Mucosa of descending colon (tissue), 3 donors: ENCODE results near the gene AGBL2. TPM values are rescaled to one million over a fixed set of nuclear protein-coding genes. Genes with fewer than 3 reads are reported as not detected.
"Not testable (repeated sequence)": the region's sequence is repeated elsewhere in the genome, so short reads cannot be mapped to it uniquely, and the experiment has no call there.

ENCODE experiments used
- ATAC-seq: fragments of 200-7000 bp; cut with Tn5 transposase; one replicate; pipeline ENCODE4 v1.9.1; 2020; ENCODE audit warnings: mild to moderate bottlenecking, moderate library complexity
- DNase-seq, 3 donors: peaks; one replicate each; pipeline ENCODE4 v3.0.0-alpha.2; 2020
- H3K36me3 ChIP-seq: fragments of 200-600 bp; one replicate; pipeline ENCODE4 v1.8.0; 2021; ENCODE audit warnings: low read depth, mild to moderate bottlenecking
- H3K4me1 ChIP-seq: fragments of 200-600 bp; one replicate; pipeline ENCODE4 v1.8.0; 2021; ENCODE audit warnings: low read depth, mild to moderate bottlenecking
- H3K4me3 ChIP-seq: fragments of 200-600 bp; one replicate; pipeline ENCODE4 v1.8.0; 2021; ENCODE audit warnings: mild to moderate bottlenecking
- H3K9me3 ChIP-seq: fragments of 200-600 bp; one replicate; pipeline ENCODE4 v1.8.0; 2021; ENCODE audit warnings: mild to moderate bottlenecking
- CTCF ChIP-seq: fragments of 200-600 bp; IDR thresholded peaks from one replicate; pipeline ENCODE4 v1.8.0; 2022; ENCODE audit warnings: antibody characterized with exemption, mild to moderate bottlenecking
- intact Hi-C, 2 donors: fragments of 100-400 bp; cut with DNase I in 1 of 2; cut with micrococcal nuclease in 1 of 2; formaldehyde crosslinking; loops; one replicate each; pipeline versions ENCODE4 v1.11.0 to v1.11.1; 2022; cut with DNase I, micrococcal nuclease
- total RNA-seq, 3 donors: library from RNA; stranded (reverse); fragmentation: NEBNext Ultra II Directional in 2 of 3; extraction: Animal tissue kit (Norgen Biotek cat#: 25700) in 2 of 3; gene quantifications; one replicate each; pipeline versions ENCODE4 v1.2.1 to v1.2.4, GENCODE V29; 2021 to 2023
- donor health status: DM: no; HTN: no; CAD: no; lungs with moderate emphysema.
- donor health status: DM: no; HTN: no; CAD: no.
- donor health status: DM: no; HTN: yes; CAD: no.

Gene AGBL2
- total RNA-seq, 3 donors from 2014 or later: 1.6 to 7.4 (median 3.1) TPM

DNA sequence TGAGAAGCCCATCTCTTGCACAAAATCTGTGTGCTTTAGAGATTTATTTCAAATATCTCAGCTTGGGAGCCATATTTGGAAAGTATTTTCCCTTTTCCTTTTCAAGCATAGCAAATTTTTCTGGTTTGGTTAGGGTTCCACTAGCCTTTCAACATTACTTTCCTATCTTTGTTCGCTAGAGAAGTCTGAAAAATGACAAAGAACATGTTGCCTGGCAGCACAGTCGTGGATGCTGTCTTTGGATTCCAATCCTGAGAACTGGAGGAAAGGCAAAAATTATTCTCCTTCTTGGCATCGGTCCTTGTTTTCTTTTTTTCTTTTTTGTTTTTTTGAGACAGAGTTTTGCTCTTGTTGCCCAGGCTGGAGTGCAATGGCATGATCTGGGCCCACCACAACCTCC is 65.9 kb downstream of the AGBL2 start:
- no peak for TF ChIP-seq CTCF
- no peak for ATAC-seq
- intact Hi-C loops: no loop called here

GRCh38 chr11:47646019-47646418 is 69.2 kb downstream of the AGBL2 start:
- peaks cover 7% of the 10 kb centered on the region for H3K4me1 ChIP-seq
- H3K4me3 ChIP-seq: no peak overlapping the region
- H3K36me3 ChIP-seq: no peaks in the 10 kb centered on the region
- ATAC-seq (no peak), DNase-seq (no peak)
- intact Hi-C loops: no loop called here
- no peaks in the 10 kb centered on the region for H3K9me3 ChIP-seq
- TF ChIP-seq CTCF: no peak

More for the DNA sequence above, 65.9 kb downstream of the AGBL2 start:
- no peaks in the 10 kb centered on the region for H3K36me3 ChIP-seq
- no peaks in the 10 kb centered on the region for H3K4me1 ChIP-seq
- H3K9me3 ChIP-seq: no peaks in the 10 kb centered on the region
- H3K4me3 ChIP-seq: no peak overlapping the region
- no peak for DNase-seq

DNA sequence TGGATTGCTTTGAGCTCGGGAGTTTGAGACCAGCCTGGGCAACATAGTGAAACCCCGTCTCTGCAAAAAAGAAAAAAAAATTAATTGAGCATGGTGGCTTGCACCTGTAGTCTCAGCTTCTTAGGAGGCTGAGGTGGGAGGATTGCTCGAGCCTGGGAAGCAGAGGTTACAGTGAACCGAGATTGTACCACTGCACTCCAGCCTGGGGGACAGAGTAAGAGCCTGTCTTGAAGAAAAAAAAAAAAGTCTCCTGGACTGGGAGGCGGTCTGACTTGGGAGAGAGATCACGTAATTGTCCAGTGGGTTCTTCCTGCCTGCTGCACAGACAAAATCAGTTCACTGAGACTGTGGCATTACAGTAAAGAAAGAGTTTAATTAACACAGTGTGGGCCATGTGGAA is 69.7 kb downstream of the AGBL2 start:
- no peak for ATAC-seq
- H3K36me3 ChIP-seq: no peaks in the 10 kb centered on the region
- peaks cover 10% of the 10 kb centered on the region for H3K4me1 ChIP-seq
- H3K4me3 ChIP-seq: no peak overlapping the region
- DNase-seq: no peak
- intact Hi-C loops: no loop called here
- no peak for TF ChIP-seq CTCF
- H3K9me3 ChIP-seq: no peaks in the 10 kb centered on the region

- Histone ChIP-seq H3K36me3 (no peaks in the 10 kb centered on the region), H3K4me1 (peaks cover 10% of the 10 kb centered on the region), H3K9me3 (no peaks in the 10 kb centered on the region), H3K4me3 (peak within 1 kb of the TSS; percentile 65)
- intact Hi-C loops: loop anchor here in 1 of 2 donors (5.0 kb wide), 1 partner anchor 125 kb away; the partner anchor contains the start of gene FNBP4
- ATAC-seq (peak; percentile 99), DNase-seq (peak; percentile 96 to 98 (median 97))
- TF ChIP-seq CTCF: peak; percentile 55
Measured at GRCh38 chr11:47642099-47642855, 72.9 kb downstream of the AGBL2 start, which contains the start of gene MTCH2. MTCH2 (minus strand) TSS chr11:47642559; CDS start chr11:47642465, 94 bp downstream.

DNA sequence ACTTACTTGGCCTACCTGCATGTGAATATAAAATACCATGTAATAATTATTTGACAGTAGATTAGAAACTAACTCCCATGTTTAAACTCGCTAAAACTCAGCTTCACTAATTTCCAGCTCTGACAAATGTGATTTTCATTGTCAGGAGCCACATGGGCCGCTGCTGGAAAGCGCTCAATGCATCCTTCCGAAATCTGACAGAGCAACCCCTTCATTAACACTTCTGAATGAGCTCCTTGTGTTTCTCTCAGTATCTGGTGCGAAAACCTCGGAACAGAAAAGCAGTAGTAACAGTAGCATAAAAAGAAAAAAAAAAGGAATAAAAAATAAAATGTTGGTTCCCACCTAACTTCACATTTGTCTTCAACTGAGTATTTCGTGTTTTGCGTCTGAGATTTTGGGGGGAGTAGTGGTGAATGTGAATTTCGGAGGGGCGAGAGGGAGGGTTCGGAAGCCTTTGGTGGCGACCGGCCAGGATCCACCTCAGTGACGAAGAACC is 73.5 kb downstream of the AGBL2 start:
- peak overlapping the region; percentile 65 for H3K4me3 ChIP-seq
- H3K9me3 ChIP-seq: no peaks in the 10 kb centered on the region
- no peak for TF ChIP-seq CTCF
- DNase-seq (no peak), ATAC-seq (no peak)
- H3K4me1 ChIP-seq: peaks cover 10% of the 10 kb centered on the region
- intact Hi-C loops: loop anchor here in 1 of 2 donors (5.0 kb wide), 1 partner anchor 126 kb away; the partner anchor contains the start of gene FNBP4
- no peaks in the 10 kb centered on the region for H3K36me3 ChIP-seq

DNA sequence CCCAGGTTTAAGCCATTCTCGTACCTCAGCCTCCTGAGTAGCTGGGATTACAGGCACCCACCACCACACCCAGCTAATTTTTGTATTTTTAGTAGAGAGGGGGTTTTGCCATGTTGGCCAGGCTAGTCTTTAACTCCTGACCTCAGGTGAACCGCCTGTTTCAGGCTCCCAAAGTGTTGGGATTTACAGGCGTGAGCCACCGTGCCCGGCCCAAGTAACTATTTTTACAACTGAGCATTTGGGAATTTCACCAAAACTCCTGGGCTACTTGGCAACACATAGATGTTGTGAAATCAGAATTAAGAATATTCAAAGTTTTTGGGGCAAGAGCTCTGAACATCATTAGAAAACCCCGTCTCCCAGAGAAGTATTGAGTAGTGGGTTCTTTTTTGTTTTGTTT is 74.7 kb downstream of the AGBL2 start:
- not testable (repeated sequence) for H3K9me3 ChIP-seq, H3K36me3 ChIP-seq, H3K4me3 ChIP-seq, H3K4me1 ChIP-seq, ATAC-seq, DNase-seq
- intact Hi-C loops: loop anchor here in 1 of 2 donors (5.0 kb wide), 1 partner anchor 127 kb away; the partner anchor contains the start of gene FNBP4

GRCh38 chr11:47636331-47636730 is 78.8 kb downstream of the AGBL2 start:
- DNase-seq, ATAC-seq, intact Hi-C loops, H3K4me1 ChIP-seq, H3K36me3 ChIP-seq, H3K9me3 ChIP-seq, H3K4me3 ChIP-seq: not testable (repeated sequence)
